IPS DF 19.7 (cell line): ENCODE data around the gene RHOD.

Source experiments
- DNase-seq: peaks from one replicate; pipeline ENCODE4 v3.0.0-alpha.2; 2013; ENCODE audit warnings: low read depth, low spot score

The RHOD gene

GRCh38 chr11:67059671-67060070 lies 3.0 kb downstream of the RHOD start:
- no peak for DNase-seq

GRCh38 chr11:67060111-67060522 lies 3.5 kb downstream of the RHOD start:
- no peak for DNase-seq

- DNase-seq = no peak
Measured at GRCh38 chr11:67062526-67063373, 6.1 kb downstream of the RHOD start.

GRCh38 chr11:67066333-67066709 lies 9.7 kb downstream of the RHOD start:
- DNase-seq = no peak

- DNase-seq = no peak
Measured at GRCh38 chr11:67071420-67072284, 15.0 kb downstream of the RHOD start.

- no peak for DNase-seq
Measured at GRCh38 chr11:67072295-67072694, 15.6 kb downstream of the RHOD start.

- DNase-seq = no peak
Measured at GRCh38 chr11:67073908-67074307, 17.3 kb downstream of the RHOD start.

- DNase-seq = no peak
Measured at GRCh38 chr11:67076202-67076601, 19.6 kb downstream of the RHOD start.

GRCh38 chr11:67079065-67079705 lies 22.5 kb downstream of the RHOD start:
- no peak for DNase-seq

- DNase-seq = no peak
Measured at GRCh38 chr11:67082071-67082791, 25.6 kb downstream of the RHOD start.

GRCh38 chr11:67083786-67084366 lies 27.2 kb downstream of the RHOD start:
- no peak for DNase-seq

GRCh38 chr11:67085617-67086016 lies 29.0 kb downstream of the RHOD start:
- no peak for DNase-seq

- no peak for DNase-seq
Measured at GRCh38 chr11:67090717-67091116, 34.1 kb downstream of the RHOD start.

GRCh38 chr11:67095214-67095507 lies 38.5 kb downstream of the RHOD start:
- DNase-seq = no peak

- DNase-seq = no peak
Measured at GRCh38 chr11:67098799-67099429, 42.3 kb downstream of the RHOD start.

- DNase-seq = no peak
Measured at GRCh38 chr11:67099831-67100324, 43.2 kb downstream of the RHOD start.

- DNase-seq = no peak
Measured at GRCh38 chr11:67102664-67103063, 46.0 kb downstream of the RHOD start.

GRCh38 chr11:67105964-67106363 lies 49.3 kb downstream of the RHOD start:
- DNase-seq = no peak

- DNase-seq = no peak
Measured at GRCh38 chr11:67111261-67111660, 54.6 kb downstream of the RHOD start.

- DNase-seq = no peak
Measured at GRCh38 chr11:67113231-67113721, 56.6 kb downstream of the RHOD start.
